K562 (cell line): ENCODE data around the gene HOTAIR. TPM values are rescaled to one million over a fixed set of nuclear protein-coding genes. Genes with fewer than 3 reads are reported as not detected.

ENCODE experiments used
- CHD2 ChIP-seq: IDR thresholded peaks from 2 replicates; pipeline ENCODE4 v1.6.1; 2011; ENCODE audit warnings: low read depth, low read length
- CREB1 ChIP-seq, 2 experiments: sonication (generic) in 1 of 2; formaldehyde crosslinking in 1 of 2; IDR thresholded peaks; 2 replicates each; pipeline versions ENCODE4 v1.6.1 to v1.8.0; 2012 to 2022; ENCODE audit warnings: inconsistent platforms in 1 of 2, mild to moderate bottlenecking in 1 of 2, missing genetic modification reagents in 1 of 2, moderate library complexity in 1 of 2
- DACH1 ChIP-seq: fragments of 450-650 bp; IDR thresholded peaks from 2 replicates; pipeline ENCODE4 v1.6.1; 2018; ENCODE audit not compliant: partially characterized antibody
- FOSL1 ChIP-seq: fragments of 200-800 bp; sonication (Bioruptor generic); conservative IDR thresholded peaks from 2 replicates; pipeline ENCODE4 v1.6.1; 2016; ENCODE audit warnings: missing genetic modification characterization, missing compliant biosample characterization
- FUS ChIP-seq: fragments of 200-400 bp; formaldehyde crosslinking; optimal IDR thresholded peaks from 2 replicates; pipeline ENCODE3; 2017; ENCODE audit warnings: low read depth, low read length
- HDAC1 ChIP-seq, 2 experiments: fragments of 450-650 bp; IDR thresholded peaks; 2 replicates each; pipeline ENCODE4 v1.6.1; 2016 to 2017; ENCODE audit warnings: inconsistent platforms in 1 of 2, mild to moderate bottlenecking in 1 of 2, moderate library complexity in 1 of 2
- PHF8 ChIP-seq: fragments of 200-600 bp; sonication (generic); IDR thresholded peaks from 2 replicates; pipeline ENCODE4 v1.6.1; 2012; ENCODE audit warnings: mixed run types, mild to moderate bottlenecking, inconsistent platforms, low read length, moderate library complexity, borderline replicate concordance
- RBM39 ChIP-seq: fragments of 200-400 bp; formaldehyde crosslinking; optimal IDR thresholded peaks from 2 replicates; pipeline ENCODE3; 2018; ENCODE audit warnings: low read depth, low read length
- SMC3 ChIP-seq: conservative IDR thresholded peaks from 2 replicates; pipeline ENCODE4 v1.6.1; 2011; ENCODE audit warnings: low read depth, low read length, improper control_type of control experiment; ENCODE audit not compliant: insufficient read depth
- SREBF1 ChIP-seq: fragments of 150-350 bp; IDR thresholded peaks from 2 replicates; pipeline ENCODE4 v1.6.1; 2014; ENCODE audit warnings: antibody characterized with exemption, low read depth, low read length, borderline replicate concordance
- STAG1 ChIP-seq: sonication (generic); formaldehyde crosslinking; IDR thresholded peaks from 2 replicates; pipeline ENCODE4 v1.5.0; 2020; ENCODE audit warnings: missing genetic modification reagents, borderline replicate concordance
- WHSC1 ChIP-seq: IDR thresholded peaks from one replicate; pipeline ENCODE4 v1.6.1; 2012; ENCODE audit warnings: low read length, control low read depth, inconsistent platforms
- ZNF23 ChIP-seq: fragments of 250-450 bp; sonication (Bioruptor Pico); IDR thresholded peaks from 2 replicates; pipeline ENCODE4 v1.4.0; 2020; ENCODE audit warnings: mild to moderate bottlenecking
- ZNF274 ChIP-seq: IDR thresholded peaks from 2 replicates; pipeline ENCODE4 v1.6.1; 2011; ENCODE audit warnings: low read depth, mild to moderate bottlenecking, low read length, moderate library complexity, borderline replicate concordance
- ZNF830 ChIP-seq: fragments of 250-450 bp; sonication (Bioruptor Pico); IDR thresholded peaks from 2 replicates; pipeline ENCODE4 v1.5.0; 2021; ENCODE audit warnings: mild to moderate bottlenecking
- polyA plus RNA-seq, 8 experiments: library from polyadenylated mRNA; depleted of rRNA in 4 of 8; stranded (reverse) in 5 of 8; unstranded in 3 of 8; fragments of >200 nt; fragmentation: Nextera tagmentation in 2 of 8; fragmentation: Illumina TruSeq in 1 of 8; extraction: Ambion mirVana in 2 of 8; extraction: Trizol in 1 of 8; gene quantifications; 2 replicates each; pipeline versions ENCODE4 v1.2.1 to v1.2.3, GENCODE V29; 2011 to 2014; ENCODE audit warnings: inconsistent platforms in 1 of 8, missing spikeins in 1 of 8
- total RNA-seq, 7 experiments: library from RNA; depleted of rRNA in 6 of 7; stranded (reverse); fragments of >200 nt in 6 of 7; fragmentation: Illumina TruSeq in 2 of 7; extraction: Trizol in 2 of 7; gene quantifications; 2 replicates each; pipeline versions ENCODE4 v1.2.1 to v1.2.3, GENCODE V29; 2011 to 2021; ENCODE audit warnings: low replicate concordance in 1 of 7
- TF ChIP-seq, protein P1 (sequence below): sonication (generic); formaldehyde crosslinking; IDR thresholded peaks from 2 replicates; pipeline ENCODE4 v1.8.1; 2023; ENCODE audit warnings: mild to moderate bottlenecking, missing genetic modification reagents
- TF ChIP-seq, protein P2 (sequence below): fragments of 450-650 bp; IDR thresholded peaks from 2 replicates; pipeline ENCODE4 v1.6.1; 2017; ENCODE audit warnings: antibody characterized with exemption, mild to moderate bottlenecking
- TF ChIP-seq, protein P3 (sequence below): fragments of 450-650 bp; IDR thresholded peaks from 2 replicates; pipeline ENCODE4 v1.6.1; 2014; ENCODE audit warnings: low read depth, mild to moderate bottlenecking, moderate library complexity, borderline replicate concordance

Gene HOTAIR
- total and polyA plus RNA-seq, 9 of the 15 experiments (the other 6 are each of a cell fraction or from before 2014, with no cell fraction given) = 0.04 TPM; not detected in 8

GRCh38 chr12:54017878-54018467 is 43.2 kb upstream of the HOTAIR start (continued):
- no peak for TF ChIP-seq SMC3
- no peak for TF ChIP-seq ZNF830 (CRISPR knock-in tag)
- TF ChIP-seq, protein P1, sequence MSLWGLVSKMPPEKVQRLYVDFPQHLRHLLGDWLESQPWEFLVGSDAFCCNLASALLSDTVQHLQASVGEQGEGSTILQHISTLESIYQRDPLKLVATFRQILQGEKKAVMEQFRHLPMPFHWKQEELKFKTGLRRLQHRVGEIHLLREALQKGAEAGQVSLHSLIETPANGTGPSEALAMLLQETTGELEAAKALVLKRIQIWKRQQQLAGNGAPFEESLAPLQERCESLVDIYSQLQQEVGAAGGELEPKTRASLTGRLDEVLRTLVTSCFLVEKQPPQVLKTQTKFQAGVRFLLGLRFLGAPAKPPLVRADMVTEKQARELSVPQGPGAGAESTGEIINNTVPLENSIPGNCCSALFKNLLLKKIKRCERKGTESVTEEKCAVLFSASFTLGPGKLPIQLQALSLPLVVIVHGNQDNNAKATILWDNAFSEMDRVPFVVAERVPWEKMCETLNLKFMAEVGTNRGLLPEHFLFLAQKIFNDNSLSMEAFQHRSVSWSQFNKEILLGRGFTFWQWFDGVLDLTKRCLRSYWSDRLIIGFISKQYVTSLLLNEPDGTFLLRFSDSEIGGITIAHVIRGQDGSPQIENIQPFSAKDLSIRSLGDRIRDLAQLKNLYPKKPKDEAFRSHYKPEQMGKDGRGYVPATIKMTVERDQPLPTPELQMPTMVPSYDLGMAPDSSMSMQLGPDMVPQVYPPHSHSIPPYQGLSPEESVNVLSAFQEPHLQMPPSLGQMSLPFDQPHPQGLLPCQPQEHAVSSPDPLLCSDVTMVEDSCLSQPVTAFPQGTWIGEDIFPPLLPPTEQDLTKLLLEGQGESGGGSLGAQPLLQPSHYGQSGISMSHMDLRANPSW (CRISPR knock-in tag) = no peak
- no peak for TF ChIP-seq FOSL1 (tag)
- TF ChIP-seq WHSC1 = no peak
- TF ChIP-seq, protein P2, sequence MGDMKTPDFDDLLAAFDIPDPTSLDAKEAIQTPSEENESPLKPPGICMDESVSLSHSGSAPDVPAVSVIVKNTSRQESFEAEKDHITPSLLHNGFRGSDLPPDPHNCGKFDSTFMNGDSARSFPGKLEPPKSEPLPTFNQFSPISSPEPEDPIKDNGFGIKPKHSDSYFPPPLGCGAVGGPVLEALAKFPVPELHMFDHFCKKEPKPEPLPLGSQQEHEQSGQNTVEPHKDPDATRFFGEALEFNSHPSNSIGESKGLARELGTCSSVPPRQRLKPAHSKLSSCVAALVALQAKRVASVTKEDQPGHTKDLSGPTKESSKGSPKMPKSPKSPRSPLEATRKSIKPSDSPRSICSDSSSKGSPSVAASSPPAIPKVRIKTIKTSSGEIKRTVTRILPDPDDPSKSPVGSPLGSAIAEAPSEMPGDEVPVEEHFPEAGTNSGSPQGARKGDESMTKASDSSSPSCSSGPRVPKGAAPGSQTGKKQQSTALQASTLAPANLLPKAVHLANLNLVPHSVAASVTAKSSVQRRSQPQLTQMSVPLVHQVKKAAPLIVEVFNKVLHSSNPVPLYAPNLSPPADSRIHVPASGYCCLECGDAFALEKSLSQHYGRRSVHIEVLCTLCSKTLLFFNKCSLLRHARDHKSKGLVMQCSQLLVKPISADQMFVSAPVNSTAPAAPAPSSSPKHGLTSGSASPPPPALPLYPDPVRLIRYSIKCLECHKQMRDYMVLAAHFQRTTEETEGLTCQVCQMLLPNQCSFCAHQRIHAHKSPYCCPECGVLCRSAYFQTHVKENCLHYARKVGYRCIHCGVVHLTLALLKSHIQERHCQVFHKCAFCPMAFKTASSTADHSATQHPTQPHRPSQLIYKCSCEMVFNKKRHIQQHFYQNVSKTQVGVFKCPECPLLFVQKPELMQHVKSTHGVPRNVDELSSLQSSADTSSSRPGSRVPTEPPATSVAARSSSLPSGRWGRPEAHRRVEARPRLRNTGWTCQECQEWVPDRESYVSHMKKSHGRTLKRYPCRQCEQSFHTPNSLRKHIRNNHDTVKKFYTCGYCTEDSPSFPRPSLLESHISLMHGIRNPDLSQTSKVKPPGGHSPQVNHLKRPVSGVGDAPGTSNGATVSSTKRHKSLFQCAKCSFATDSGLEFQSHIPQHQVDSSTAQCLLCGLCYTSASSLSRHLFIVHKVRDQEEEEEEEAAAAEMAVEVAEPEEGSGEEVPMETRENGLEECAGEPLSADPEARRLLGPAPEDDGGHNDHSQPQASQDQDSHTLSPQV = peak; percentile 53
- TF ChIP-seq FUS = no peak
- TF ChIP-seq RBM39 = no peak
- no peak for TF ChIP-seq ZNF274
- no peak for TF ChIP-seq ZNF23 (CRISPR knock-in tag)
- no peak for TF ChIP-seq SREBF1
- no peak for TF ChIP-seq DACH1
- peak; percentile 61; the same call in 1 of the 2 replicates for TF ChIP-seq PHF8
- TF ChIP-seq STAG1 (CRISPR knock-in tag) = no peak
- TF ChIP-seq CREB1 (IDR thresholded peaks at IDR 0.05) = peak; percentile 29; the same call in 1 of the 2 replicates
- TF ChIP-seq CREB1 (CRISPR knock-in tag; IDR thresholded peaks at IDR 0.05) = peak; percentile 35
- 0 out of 4 replicates have a peak, but pooled peaks of 1 of the 2 experiments have one; percentile 15 for TF ChIP-seq HDAC1 (IDR thresholded peaks at IDR 0.05)
- no peak for TF ChIP-seq CHD2
- TF ChIP-seq, protein P3, sequence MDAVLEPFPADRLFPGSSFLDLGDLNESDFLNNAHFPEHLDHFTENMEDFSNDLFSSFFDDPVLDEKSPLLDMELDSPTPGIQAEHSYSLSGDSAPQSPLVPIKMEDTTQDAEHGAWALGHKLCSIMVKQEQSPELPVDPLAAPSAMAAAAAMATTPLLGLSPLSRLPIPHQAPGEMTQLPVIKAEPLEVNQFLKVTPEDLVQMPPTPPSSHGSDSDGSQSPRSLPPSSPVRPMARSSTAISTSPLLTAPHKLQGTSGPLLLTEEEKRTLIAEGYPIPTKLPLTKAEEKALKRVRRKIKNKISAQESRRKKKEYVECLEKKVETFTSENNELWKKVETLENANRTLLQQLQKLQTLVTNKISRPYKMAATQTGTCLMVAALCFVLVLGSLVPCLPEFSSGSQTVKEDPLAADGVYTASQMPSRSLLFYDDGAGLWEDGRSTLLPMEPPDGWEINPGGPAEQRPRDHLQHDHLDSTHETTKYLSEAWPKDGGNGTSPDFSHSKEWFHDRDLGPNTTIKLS = no peak
